Glutamatergic neuron (in vitro differentiated cells): ENCODE measurements around the gene CACNA1G. TPM values are rescaled to one million over a fixed set of nuclear protein-coding genes. Genes with fewer than 3 reads are reported as not detected.

Experiments used
- DNase-seq: peaks from one replicate; pipeline ENCODE4 v3.0.0; 2022
- H3K27ac Mint-ChIP-seq: one replicate; pipeline ENCODE4 v1.8.0; 2020; ENCODE audit warnings: mild to moderate bottlenecking, mixed read lengths, inconsistent platforms; ENCODE audit not compliant: unreplicated experiment
- H3K27me3 Mint-ChIP-seq: one replicate; pipeline ENCODE4 v1.8.0; 2020; ENCODE audit warnings: mild to moderate bottlenecking, moderate library complexity, mixed read lengths, inconsistent platforms; ENCODE audit not compliant: unreplicated experiment
- H3K36me3 Mint-ChIP-seq: one replicate; pipeline ENCODE4 v1.8.0; 2020; ENCODE audit warnings: mild to moderate bottlenecking, mixed read lengths, inconsistent platforms; ENCODE audit not compliant: unreplicated experiment
- H3K4me1 Mint-ChIP-seq: one replicate; pipeline ENCODE4 v1.8.0; 2020; ENCODE audit warnings: mild to moderate bottlenecking, low read depth, mixed read lengths, inconsistent platforms; ENCODE audit not compliant: unreplicated experiment
- H3K4me3 Mint-ChIP-seq: one replicate; pipeline ENCODE4 v1.8.0; 2020; ENCODE audit warnings: mild to moderate bottlenecking, mixed read lengths, inconsistent platforms; ENCODE audit not compliant: unreplicated experiment
- H3K9me3 Mint-ChIP-seq: one replicate; pipeline ENCODE4 v1.8.0; 2020; ENCODE audit warnings: mild to moderate bottlenecking, moderate library complexity, mixed read lengths, inconsistent platforms; ENCODE audit not compliant: unreplicated experiment
- total RNA-seq: library from RNA; stranded (reverse); fragmentation: NEBNext Ultra II Directional; extraction: Animal tissue kit (Norgen Biotek cat#: 25700); gene quantifications from one replicate; pipeline ENCODE4 v1.2.1, GENCODE V29; 2021; ENCODE audit not compliant: unreplicated experiment
- TF ChIP-seq, protein P1 (sequence below): fragments of 200-600 bp; sonication (generic); IDR thresholded peaks from one replicate; pipeline ENCODE4 v1.5.0; 2021; ENCODE audit not compliant: partially characterized antibody, unreplicated experiment

The CACNA1G gene
- total RNA-seq, 1 donor from 2014 or later, result 2.2 TPM

DNA sequence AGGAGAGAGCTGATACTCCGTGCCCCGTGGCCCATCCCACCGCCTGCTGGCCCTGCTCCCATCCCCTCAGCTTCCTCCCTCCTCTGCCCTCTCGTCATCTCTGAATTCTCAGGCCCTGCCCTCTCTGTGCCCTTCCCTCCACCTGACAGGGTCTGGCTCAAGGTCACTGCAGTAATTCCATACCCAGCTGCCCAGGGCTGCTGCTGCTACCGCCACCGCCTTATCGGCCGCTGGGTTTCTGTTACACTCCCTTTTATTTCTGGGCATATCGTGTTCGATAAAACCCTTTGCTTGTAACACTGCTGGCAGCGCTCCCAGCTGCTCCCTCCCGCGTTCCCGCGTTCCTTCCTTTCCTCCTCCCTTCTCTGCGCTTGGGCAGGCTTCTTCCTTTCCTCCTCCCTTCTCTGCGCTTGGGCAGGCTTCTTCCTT is 26.8 kb upstream of the CACNA1G start:
- TF ChIP-seq, protein P1, sequence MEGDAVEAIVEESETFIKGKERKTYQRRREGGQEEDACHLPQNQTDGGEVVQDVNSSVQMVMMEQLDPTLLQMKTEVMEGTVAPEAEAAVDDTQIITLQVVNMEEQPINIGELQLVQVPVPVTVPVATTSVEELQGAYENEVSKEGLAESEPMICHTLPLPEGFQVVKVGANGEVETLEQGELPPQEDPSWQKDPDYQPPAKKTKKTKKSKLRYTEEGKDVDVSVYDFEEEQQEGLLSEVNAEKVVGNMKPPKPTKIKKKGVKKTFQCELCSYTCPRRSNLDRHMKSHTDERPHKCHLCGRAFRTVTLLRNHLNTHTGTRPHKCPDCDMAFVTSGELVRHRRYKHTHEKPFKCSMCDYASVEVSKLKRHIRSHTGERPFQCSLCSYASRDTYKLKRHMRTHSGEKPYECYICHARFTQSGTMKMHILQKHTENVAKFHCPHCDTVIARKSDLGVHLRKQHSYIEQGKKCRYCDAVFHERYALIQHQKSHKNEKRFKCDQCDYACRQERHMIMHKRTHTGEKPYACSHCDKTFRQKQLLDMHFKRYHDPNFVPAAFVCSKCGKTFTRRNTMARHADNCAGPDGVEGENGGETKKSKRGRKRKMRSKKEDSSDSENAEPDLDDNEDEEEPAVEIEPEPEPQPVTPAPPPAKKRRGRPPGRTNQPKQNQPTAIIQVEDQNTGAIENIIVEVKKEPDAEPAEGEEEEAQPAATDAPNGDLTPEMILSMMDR, result no peak
- Mint-ChIP-seq H3K27me3 (peaks cover 14% of the 10 kb centered on the region), H3K27ac (no peak overlapping the region), H3K36me3 (peaks cover 4% of the 10 kb centered on the region), H3K9me3 (peaks cover 2% of the 10 kb centered on the region), H3K4me3 (peak overlapping the region; percentile 34), H3K4me1 (peaks cover 8% of the 10 kb centered on the region)
- no peak for DNase-seq

DNA sequence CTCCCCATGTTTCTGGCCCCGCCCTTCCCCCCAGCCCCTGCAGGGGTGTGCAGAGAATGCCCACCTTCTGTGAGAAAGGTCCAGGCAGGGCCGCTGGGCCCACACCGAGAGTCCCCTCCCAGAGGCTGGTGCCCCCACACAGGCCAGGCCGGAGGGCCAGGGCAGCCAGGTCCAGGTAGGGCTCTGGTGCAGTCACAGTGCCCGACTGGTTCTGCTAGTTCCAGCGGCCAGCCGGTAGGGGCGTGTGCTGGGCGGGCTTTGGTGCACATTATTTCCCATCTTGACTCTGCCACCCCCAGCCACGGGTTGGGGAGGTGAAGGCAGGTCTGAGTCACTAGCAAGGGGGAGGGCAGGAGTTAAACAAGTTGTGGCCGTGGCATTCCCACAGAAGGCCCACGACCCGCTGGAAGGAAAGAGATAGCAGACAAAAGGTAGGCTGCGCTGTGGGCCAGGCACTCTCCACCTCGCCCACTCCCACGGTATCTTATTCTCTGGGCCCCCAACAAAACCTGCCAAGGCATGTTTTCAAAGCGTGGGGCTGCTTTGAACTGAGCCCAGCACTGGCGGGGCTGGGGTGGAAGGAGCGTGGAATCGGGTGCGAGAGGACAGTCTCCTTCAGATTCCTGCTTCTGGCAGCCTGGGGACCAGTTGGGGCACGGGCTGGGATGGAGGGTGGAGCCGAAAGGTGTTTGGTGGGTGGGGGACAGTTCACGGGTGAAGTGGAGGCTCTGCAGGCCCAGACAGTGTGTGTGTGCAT is 26.1 kb upstream of the CACNA1G start:
- peak overlapping the region; percentile 34 for H3K4me3 Mint-ChIP-seq
- peaks cover 4% of the 10 kb centered on the region for H3K36me3 Mint-ChIP-seq
- TF ChIP-seq, protein P1, result peak; percentile 49
- peaks cover 16% of the 10 kb centered on the region for H3K27me3 Mint-ChIP-seq
- H3K27ac Mint-ChIP-seq, result no peak overlapping the region
- peaks cover 11% of the 10 kb centered on the region for H3K4me1 Mint-ChIP-seq
- DNase-seq, result no peak
- H3K9me3 Mint-ChIP-seq, result peaks cover 4% of the 10 kb centered on the region

DNA sequence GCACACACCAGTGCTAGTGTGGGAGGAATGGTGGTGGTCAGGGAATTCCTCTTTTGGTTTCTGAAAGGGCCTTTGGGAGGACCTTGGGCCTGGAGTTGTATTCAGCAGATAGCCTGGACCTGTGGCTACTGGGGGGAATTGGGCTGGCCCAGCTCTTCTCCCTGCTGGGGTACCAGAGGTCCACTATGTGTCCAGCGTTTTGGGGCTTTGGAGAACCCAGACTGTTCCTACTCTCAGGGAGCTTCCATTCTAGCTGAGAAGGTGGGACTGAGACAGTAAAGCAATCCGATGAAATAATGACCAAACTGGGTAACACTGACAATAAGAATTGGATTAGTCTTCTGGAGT is 25.6 kb upstream of the CACNA1G start:
- no peak for DNase-seq
- Mint-ChIP-seq H3K9me3 (peaks cover 6% of the 10 kb centered on the region), H3K27ac (no peak overlapping the region), H3K36me3 (peaks cover 4% of the 10 kb centered on the region), H3K4me1 (peaks cover 13% of the 10 kb centered on the region), H3K27me3 (peaks cover 18% of the 10 kb centered on the region), H3K4me3 (no peak overlapping the region)
- TF ChIP-seq, protein P1, result no peak

DNA sequence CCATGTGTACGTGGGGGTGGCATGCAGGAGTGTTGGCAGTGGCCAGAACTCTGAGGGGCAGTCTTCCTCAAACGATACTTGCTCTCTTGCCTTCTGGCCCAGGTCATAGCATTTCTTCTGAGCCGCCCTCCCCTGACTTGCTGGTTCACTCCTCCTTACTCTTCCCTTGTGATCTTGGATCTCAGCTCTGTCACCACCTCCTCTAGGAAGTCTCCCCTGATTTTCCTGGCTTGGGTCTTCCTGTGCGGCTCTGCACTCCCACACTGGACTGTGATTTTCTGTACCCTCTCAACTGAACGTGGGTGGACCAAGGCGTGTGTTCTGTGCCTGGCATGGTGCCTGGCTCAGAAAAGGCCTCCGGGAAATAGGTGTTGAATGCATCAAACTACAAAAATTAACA is 25.1 kb upstream of the CACNA1G start:
- Mint-ChIP-seq H3K4me1 (peaks cover 13% of the 10 kb centered on the region), H3K36me3 (peaks cover 4% of the 10 kb centered on the region), H3K4me3 (peak overlapping the region; percentile 13), H3K27me3 (peaks cover 15% of the 10 kb centered on the region), H3K27ac (no peak overlapping the region), H3K9me3 (peaks cover 6% of the 10 kb centered on the region)
- no peak for DNase-seq
- TF ChIP-seq, protein P1, result no peak
